ENCODE data around the gene LAMC2.

DNA sequence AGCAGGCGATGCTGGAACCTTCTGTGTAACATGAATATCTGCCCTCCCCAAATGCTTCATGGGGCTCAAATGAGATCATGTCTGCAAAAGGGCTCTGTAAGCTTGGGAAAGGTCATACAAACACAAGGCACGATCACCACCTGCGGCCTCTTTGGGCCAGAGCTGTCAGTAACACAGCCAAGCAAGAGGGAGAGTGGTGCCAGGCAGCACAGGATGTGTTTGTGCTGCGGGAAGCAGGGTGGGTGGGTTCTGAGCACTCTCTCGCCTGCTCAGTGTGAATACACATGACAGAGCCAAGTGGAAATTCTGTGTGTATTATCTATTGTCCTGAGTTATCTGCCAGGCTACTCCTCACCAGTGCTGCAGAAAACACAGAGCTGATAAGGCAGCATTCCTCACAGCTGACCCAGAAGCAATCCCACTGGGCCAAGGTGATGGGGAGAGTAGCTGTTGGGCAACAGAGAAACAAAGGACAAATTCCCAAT, 101.2 kb downstream of the LAMC2 start:
- TF ChIP-seq, protein P1, sequence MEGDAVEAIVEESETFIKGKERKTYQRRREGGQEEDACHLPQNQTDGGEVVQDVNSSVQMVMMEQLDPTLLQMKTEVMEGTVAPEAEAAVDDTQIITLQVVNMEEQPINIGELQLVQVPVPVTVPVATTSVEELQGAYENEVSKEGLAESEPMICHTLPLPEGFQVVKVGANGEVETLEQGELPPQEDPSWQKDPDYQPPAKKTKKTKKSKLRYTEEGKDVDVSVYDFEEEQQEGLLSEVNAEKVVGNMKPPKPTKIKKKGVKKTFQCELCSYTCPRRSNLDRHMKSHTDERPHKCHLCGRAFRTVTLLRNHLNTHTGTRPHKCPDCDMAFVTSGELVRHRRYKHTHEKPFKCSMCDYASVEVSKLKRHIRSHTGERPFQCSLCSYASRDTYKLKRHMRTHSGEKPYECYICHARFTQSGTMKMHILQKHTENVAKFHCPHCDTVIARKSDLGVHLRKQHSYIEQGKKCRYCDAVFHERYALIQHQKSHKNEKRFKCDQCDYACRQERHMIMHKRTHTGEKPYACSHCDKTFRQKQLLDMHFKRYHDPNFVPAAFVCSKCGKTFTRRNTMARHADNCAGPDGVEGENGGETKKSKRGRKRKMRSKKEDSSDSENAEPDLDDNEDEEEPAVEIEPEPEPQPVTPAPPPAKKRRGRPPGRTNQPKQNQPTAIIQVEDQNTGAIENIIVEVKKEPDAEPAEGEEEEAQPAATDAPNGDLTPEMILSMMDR (IDR thresholded peaks at IDR 0.05), result no peak
- no peak for TF ChIP-seq POLR2A (IDR thresholded peaks at IDR 0.05)

Data from testis (tissue), 2 donors.